ENCODE data around the gene EDEM2. TPM values are rescaled to one million over a fixed set of nuclear protein-coding genes. Genes with fewer than 3 reads are reported as not detected.
A peak's percentile ranks its signal among the peaks of the same experiment; 100 is the strongest.
"Not testable (repeated sequence)": the region's sequence is repeated elsewhere in the genome, so short reads cannot be mapped to it uniquely, and the experiment has no call there.

EDEM2 gene, protein sequence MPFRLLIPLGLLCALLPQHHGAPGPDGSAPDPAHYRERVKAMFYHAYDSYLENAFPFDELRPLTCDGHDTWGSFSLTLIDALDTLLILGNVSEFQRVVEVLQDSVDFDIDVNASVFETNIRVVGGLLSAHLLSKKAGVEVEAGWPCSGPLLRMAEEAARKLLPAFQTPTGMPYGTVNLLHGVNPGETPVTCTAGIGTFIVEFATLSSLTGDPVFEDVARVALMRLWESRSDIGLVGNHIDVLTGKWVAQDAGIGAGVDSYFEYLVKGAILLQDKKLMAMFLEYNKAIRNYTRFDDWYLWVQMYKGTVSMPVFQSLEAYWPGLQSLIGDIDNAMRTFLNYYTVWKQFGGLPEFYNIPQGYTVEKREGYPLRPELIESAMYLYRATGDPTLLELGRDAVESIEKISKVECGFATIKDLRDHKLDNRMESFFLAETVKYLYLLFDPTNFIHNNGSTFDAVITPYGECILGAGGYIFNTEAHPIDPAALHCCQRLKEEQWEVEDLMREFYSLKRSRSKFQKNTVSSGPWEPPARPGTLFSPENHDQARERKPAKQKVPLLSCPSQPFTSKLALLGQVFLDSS
- total RNA-seq (ENCODE audit: unreplicated experiment): 10.8 TPM
- long read RNA-seq, transcript EDEM2-202 (11 exons, 1,919 nt): major isoform, 7 of 21 reads
- long read RNA-seq, partial matches to known transcripts: 0 of 21 reads
- long read RNA-seq, other reads (novel, unspliced or antisense): 13 of 21 reads

- Mint-ChIP-seq H3K9me3 (ENCODE audit: unreplicated experiment) (no peaks in the 10 kb centered on the region), H3K36me3 (ENCODE audit: unreplicated experiment) (no peaks in the 10 kb centered on the region), H3K27ac (ENCODE audit: unreplicated experiment) (peak within 1 kb of the TSS; percentile 56), H3K4me3 (ENCODE audit: unreplicated experiment) (peak within 1 kb of the TSS; percentile 94), H3K4me1 (ENCODE audit: low read depth, unreplicated experiment) (peaks cover 3% of the 10 kb centered on the region), H3K27me3 (ENCODE audit: unreplicated experiment) (no peaks in the 10 kb centered on the region)
- DNase-seq: peak; percentile 96
- TF ChIP-seq, protein P1, sequence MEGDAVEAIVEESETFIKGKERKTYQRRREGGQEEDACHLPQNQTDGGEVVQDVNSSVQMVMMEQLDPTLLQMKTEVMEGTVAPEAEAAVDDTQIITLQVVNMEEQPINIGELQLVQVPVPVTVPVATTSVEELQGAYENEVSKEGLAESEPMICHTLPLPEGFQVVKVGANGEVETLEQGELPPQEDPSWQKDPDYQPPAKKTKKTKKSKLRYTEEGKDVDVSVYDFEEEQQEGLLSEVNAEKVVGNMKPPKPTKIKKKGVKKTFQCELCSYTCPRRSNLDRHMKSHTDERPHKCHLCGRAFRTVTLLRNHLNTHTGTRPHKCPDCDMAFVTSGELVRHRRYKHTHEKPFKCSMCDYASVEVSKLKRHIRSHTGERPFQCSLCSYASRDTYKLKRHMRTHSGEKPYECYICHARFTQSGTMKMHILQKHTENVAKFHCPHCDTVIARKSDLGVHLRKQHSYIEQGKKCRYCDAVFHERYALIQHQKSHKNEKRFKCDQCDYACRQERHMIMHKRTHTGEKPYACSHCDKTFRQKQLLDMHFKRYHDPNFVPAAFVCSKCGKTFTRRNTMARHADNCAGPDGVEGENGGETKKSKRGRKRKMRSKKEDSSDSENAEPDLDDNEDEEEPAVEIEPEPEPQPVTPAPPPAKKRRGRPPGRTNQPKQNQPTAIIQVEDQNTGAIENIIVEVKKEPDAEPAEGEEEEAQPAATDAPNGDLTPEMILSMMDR (IDR thresholded peaks at IDR 0.05; ENCODE audit: partially characterized antibody, unreplicated experiment): no peak
These were observed at the start of gene EDEM2 for GRCh38 chr20:35146920-35147574. TSS of gene EDEM2 (minus strand) at chr20:35147336. CDS start at chr20:35147258, 78 bp downstream.

DNA sequence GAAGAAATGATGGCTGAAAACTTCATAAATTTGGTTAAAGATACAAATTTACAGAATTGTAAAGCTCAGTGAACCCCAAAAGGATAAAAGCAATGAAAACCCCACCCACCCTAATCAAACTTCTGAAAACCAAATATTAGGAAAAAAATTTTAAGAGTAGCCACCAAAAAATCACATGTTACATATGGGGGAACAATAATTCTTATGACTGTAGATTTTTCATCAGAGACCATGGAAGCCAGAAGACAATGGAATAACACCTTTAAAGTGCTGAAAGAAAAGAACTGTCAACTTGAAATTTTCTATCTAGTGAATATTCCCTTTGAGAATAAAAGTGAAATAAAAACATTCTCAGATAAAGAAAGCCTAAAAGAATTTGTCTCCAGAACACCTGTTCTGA is 49.2 kb upstream of the EDEM2 start:
- TF ChIP-seq, protein P1 (IDR thresholded peaks at IDR 0.05; ENCODE audit: partially characterized antibody, unreplicated experiment): no peak
- Mint-ChIP-seq H3K9me3 (ENCODE audit: unreplicated experiment) (peaks cover 11% of the 10 kb centered on the region), H3K27me3 (ENCODE audit: unreplicated experiment) (no peaks in the 10 kb centered on the region), H3K27ac (ENCODE audit: unreplicated experiment) (no peak overlapping the region), H3K36me3 (ENCODE audit: unreplicated experiment) (peaks cover 28% of the 10 kb centered on the region), H3K4me3 (ENCODE audit: unreplicated experiment) (no peak overlapping the region), H3K4me1 (ENCODE audit: low read depth, unreplicated experiment) (no peaks in the 10 kb centered on the region)
- DNase-seq: no peak

GRCh38 chr20:35193031-35193791 is 46.1 kb upstream of the EDEM2 start:
- H3K4me1 Mint-ChIP-seq (ENCODE audit: low read depth, unreplicated experiment); H3K27ac Mint-ChIP-seq (ENCODE audit: unreplicated experiment); H3K4me3 Mint-ChIP-seq (ENCODE audit: unreplicated experiment); H3K27me3 Mint-ChIP-seq (ENCODE audit: unreplicated experiment); DNase-seq; H3K9me3 Mint-ChIP-seq (ENCODE audit: unreplicated experiment): not testable (repeated sequence)
- H3K36me3 Mint-ChIP-seq (ENCODE audit: unreplicated experiment): peaks cover 26% of the 10 kb centered on the region

GRCh38 chr20:35192118-35192872 is 45.2 kb upstream of the EDEM2 start:
- Mint-ChIP-seq H3K9me3 (ENCODE audit: unreplicated experiment) (peaks cover 4% of the 10 kb centered on the region), H3K4me1 (ENCODE audit: low read depth, unreplicated experiment) (no peaks in the 10 kb centered on the region), H3K4me3 (ENCODE audit: unreplicated experiment) (no peak overlapping the region), H3K36me3 (ENCODE audit: unreplicated experiment) (peaks cover 18% of the 10 kb centered on the region), H3K27ac (ENCODE audit: unreplicated experiment) (no peak overlapping the region), H3K27me3 (ENCODE audit: unreplicated experiment) (no peaks in the 10 kb centered on the region)
- TF ChIP-seq, protein P1 (IDR thresholded peaks at IDR 0.05; ENCODE audit: partially characterized antibody, unreplicated experiment): no peak
- no peak for DNase-seq

Data from glutamatergic neuron (in vitro differentiated cells).